H1 (cell line): ENCODE results near the gene CARD11.

Experiments
- CEBPB ChIP-seq: IDR thresholded peaks from 2 replicates; pipeline ENCODE4 v1.6.1; 2012; ENCODE audit warnings: low read depth, low read length
- CREB1 ChIP-seq: IDR thresholded peaks from 2 replicates; pipeline ENCODE4 v1.6.1; 2012; ENCODE audit warnings: inconsistent platforms
- CTCF ChIP-seq, 3 experiments: IDR thresholded peaks; 1 replicate in 2 of 3; 2 replicates in 1 of 3; pipeline versions ENCODE4 v1.5.1 to v1.6.1; 2011; ENCODE audit warnings: low read length in 3 of 3, mild to moderate bottlenecking in 3 of 3, inconsistent platforms in 2 of 3, low read depth in 1 of 3, moderate library complexity in 1 of 3; ENCODE audit not compliant: insufficient read depth in 1 of 3; ENCODE audit errors: control extremely low read depth in 1 of 3
- GABPA ChIP-seq: IDR thresholded peaks from 2 replicates; pipeline ENCODE4 v1.6.1; 2011; ENCODE audit warnings: mild to moderate bottlenecking, low read length, moderate library complexity, borderline replicate concordance; ENCODE audit not compliant: insufficient read depth
- MAFK ChIP-seq: IDR thresholded peaks from 2 replicates; pipeline ENCODE4 v1.6.1; 2012; ENCODE audit warnings: low read depth, mild to moderate bottlenecking, improper control_type of control experiment, low read length
- POLR2A ChIP-seq, 2 experiments: IDR thresholded peaks; 1 replicate in 1 of 2; 2 replicates in 1 of 2; pipeline ENCODE4 v1.6.1; 2011; ENCODE audit warnings: low read depth in 2 of 2, low read length in 2 of 2, mild to moderate bottlenecking in 2 of 2; ENCODE audit errors: control extremely low read depth in 1 of 2
- POLR2AphosphoS5 ChIP-seq: IDR thresholded peaks from 2 replicates; pipeline ENCODE4 v1.6.1; 2011; ENCODE audit warnings: low read depth, low read length
- RAD21 ChIP-seq, 2 experiments: IDR thresholded peaks in 1 of 2; conservative IDR thresholded peaks in 1 of 2; 2 replicates each; pipeline ENCODE4 v1.6.1; 2011; ENCODE audit warnings: low read depth in 2 of 2, low read length in 2 of 2, improper control_type of control experiment in 1 of 2, inconsistent platforms in 1 of 2, mild to moderate bottlenecking in 1 of 2, moderate library complexity in 1 of 2
- RBBP5 ChIP-seq: IDR thresholded peaks from 2 replicates; pipeline ENCODE4 v1.7.1; 2012; ENCODE audit warnings: low read depth, mild to moderate bottlenecking, inconsistent platforms, low read length, moderate library complexity, borderline replicate concordance
- TAF1 ChIP-seq: IDR thresholded peaks from 2 replicates; pipeline ENCODE4 v1.6.1; 2011; ENCODE audit warnings: mild to moderate bottlenecking, low read depth, low read length
- TBP ChIP-seq: IDR thresholded peaks from 2 replicates; pipeline ENCODE4 v1.6.1; 2011; ENCODE audit warnings: low read depth, low read length, improper control_type of control experiment

GRCh38 chr7:3007696-3008095 lies 36.0 kb downstream of the CARD11 start:
- TF ChIP-seq POLR2A (IDR thresholded peaks at IDR 0.05; ENCODE audit: control extremely low read depth in 1 of 2, low read depth in 2 of 2, low read length in 2 of 2): no peak
- TF ChIP-seq CTCF (IDR thresholded peaks at IDR 0.05; ENCODE audit: control extremely low read depth in 1 of 3, insufficient read depth in 1 of 3, low read depth in 1 of 3, low read length in 3 of 3): no peak
- no peak for TF ChIP-seq RAD21 (IDR thresholded peaks at IDR 0.05 in 1 of 2, conservative IDR thresholded peaks at IDR 0.05 in 1 of 2; ENCODE audit: low read depth in 2 of 2, low read length in 2 of 2)
- no peak for TF ChIP-seq RBBP5
- no peak for TF ChIP-seq CEBPB
- TF ChIP-seq TAF1: no peak
- no peak for TF ChIP-seq GABPA
- TF ChIP-seq TBP: no peak
- TF ChIP-seq MAFK: no peak
- TF ChIP-seq CREB1: no peak
- no peak for TF ChIP-seq POLR2AphosphoS5
